SK-MEL-5 (cell line): ENCODE results near the gene USP47. TPM values are rescaled to one million over a fixed set of nuclear protein-coding genes. Genes with fewer than 3 reads are reported as not detected.

Experiments used
- DNase-seq: peaks from one replicate; pipeline ENCODE4 v3.0.0-alpha.2; 2016; ENCODE audit warnings: low read depth, low spot score
- in situ Hi-C: cut with HindIII; loops from 2 replicates; pipeline ENCODE4 v1.10.0; 2016; ENCODE audit warnings: low sequenced_read_pairs, high pct_unique_total_duplicates, low pct_unique_long_range_greater_than_20kb
- total RNA-seq: library from RNA; depleted of rRNA; stranded (reverse); fragments of >200 nt; shearing (Covaris generic); gene quantifications from 2 replicates; pipeline ENCODE4 v1.2.3, GENCODE V29; 2014

The USP47 gene
- total RNA-seq, 1 experiment from 2014 or later = 32.6 TPM

GRCh38 chr11:11898648-11899047 lies 56.9 kb downstream of the USP47 start:
- DNase-seq = no peak
- in situ Hi-C loops = no loop called here

GRCh38 chr11:11899401-11899800 lies 57.6 kb downstream of the USP47 start:
- DNase-seq = no peak
- in situ Hi-C loops = no loop called here

- in situ Hi-C loops = no loop called here
- DNase-seq = no peak
These were observed 60.2 kb downstream of the USP47 start for GRCh38 chr11:11901929-11902328.

GRCh38 chr11:11909727-11910126 lies 68.0 kb downstream of the USP47 start:
- in situ Hi-C loops = no loop called here
- no peak for DNase-seq

- no peak for DNase-seq
- in situ Hi-C loops = no loop called here
These were observed 68.8 kb downstream of the USP47 start for GRCh38 chr11:11910541-11910940.

- in situ Hi-C loops = no loop called here
- no peak for DNase-seq
These were observed 71.6 kb downstream of the USP47 start for GRCh38 chr11:11913395-11913794.

GRCh38 chr11:11915625-11916024 lies 73.9 kb downstream of the USP47 start:
- no peak for DNase-seq
- in situ Hi-C loops = no loop called here

- no peak for DNase-seq
- in situ Hi-C loops = no loop called here
These were observed 75.2 kb downstream of the USP47 start for GRCh38 chr11:11916981-11917399.

- peak; percentile 8 for DNase-seq
- in situ Hi-C loops = no loop called here
These were observed 82.1 kb downstream of the USP47 start for GRCh38 chr11:11923828-11924227.

- in situ Hi-C loops = no loop called here
- no peak for DNase-seq
These were observed 88.1 kb downstream of the USP47 start for GRCh38 chr11:11929920-11930319.

GRCh38 chr11:11931461-11932055 lies 89.8 kb downstream of the USP47 start:
- in situ Hi-C loops = no loop called here
- DNase-seq = peak; percentile 81

GRCh38 chr11:11935536-11935935 lies 93.8 kb downstream of the USP47 start:
- DNase-seq = no peak
- in situ Hi-C loops = no loop called here

GRCh38 chr11:11937433-11937832 lies 95.7 kb downstream of the USP47 start:
- in situ Hi-C loops = no loop called here
- DNase-seq = no peak

GRCh38 chr11:11937957-11938356 lies 96.2 kb downstream of the USP47 start:
- in situ Hi-C loops = no loop called here

GRCh38 chr11:11940551-11940950 lies 98.8 kb downstream of the USP47 start:
- DNase-seq = no peak
- in situ Hi-C loops = no loop called here

More at GRCh38 chr11:11937957-11938356, 96.2 kb downstream of the USP47 start:
- DNase-seq = no peak

- DNase-seq = no peak
- in situ Hi-C loops = no loop called here
These were observed 100.9 kb downstream of the USP47 start for GRCh38 chr11:11942668-11943067.

- no peak for DNase-seq
- in situ Hi-C loops = no loop called here
These were observed 102.7 kb downstream of the USP47 start for GRCh38 chr11:11944444-11944843.

- DNase-seq = no peak
These were observed 104.4 kb downstream of the USP47 start for GRCh38 chr11:11946180-11946579.

GRCh38 chr11:11946878-11947277 lies 105.1 kb downstream of the USP47 start:
- in situ Hi-C loops = no loop called here
- no peak for DNase-seq

More at GRCh38 chr11:11946180-11946579, 104.4 kb downstream of the USP47 start:
- in situ Hi-C loops = no loop called here

GRCh38 chr11:11947825-11948224 lies 106.1 kb downstream of the USP47 start:
- no peak for DNase-seq
- in situ Hi-C loops = no loop called here
